Panc1 (cell line): ENCODE measurements around the gene FTO. TPM values are rescaled to one million over a fixed set of nuclear protein-coding genes. Genes with fewer than 3 reads are reported as not detected.

Experiments
- ATAC-seq: fragments of 200-7000 bp; cut with Tn5 transposase; 2 replicates; pipeline ENCODE4 v1.9.1; 2020; ENCODE audit warnings: mild to moderate bottlenecking, moderate library complexity
- BruUV-seq: library from RNA; stranded (reverse); fragments of 400-500 nt; replicated peaks from 2 replicates; lab custom pipeline; 2021; lab: Mats Ljungman, UMichigan
- CTCF ChIA-PET: fragments of 300-600 bp; sonication (Branson Sonifier 250); formaldehyde crosslinking; loops from one replicate; lab custom pipeline; 2022; ENCODE audit warnings: antibody characterized with exemption; lab: Charles Lee
- POLR2A ChIA-PET: fragments of 300-600 bp; sonication (Branson Sonifier 250); formaldehyde crosslinking; loops from one replicate; lab custom pipeline; 2022; ENCODE audit warnings: antibody characterized with exemption; lab: Charles Lee
- DNase-seq: peaks from one replicate; pipeline ENCODE4 v3.0.0-alpha.2; 2010; ENCODE audit warnings: low read depth, low spot score
- H3K27ac ChIP-seq: 2 replicates; pipeline ENCODE4 v1.5.1; 2011; ENCODE audit warnings: mild to moderate bottlenecking, low read length, inconsistent platforms
- H3K27me3 ChIP-seq: fragments of 200-500 bp; sonication (Bioruptor generic); 2 replicates; pipeline ENCODE4 v1.6.0; 2014; ENCODE audit warnings: low read length, inconsistent platforms; ENCODE audit not compliant: control insufficient read depth, insufficient read depth
- H3K36me3 ChIP-seq: fragments of 200-500 bp; sonication (Bioruptor generic); 2 replicates; pipeline ENCODE4 v1.5.1; 2014; ENCODE audit warnings: inconsistent platforms, mild to moderate bottlenecking, low read length, moderate library complexity; ENCODE audit not compliant: control insufficient read depth, insufficient read depth
- H3K4me1 ChIP-seq: 2 replicates; pipeline ENCODE4 v1.5.1; 2011; ENCODE audit warnings: inconsistent platforms, mild to moderate bottlenecking, low read length, moderate library complexity; ENCODE audit not compliant: control insufficient read depth, insufficient read depth
- H3K4me3 ChIP-seq, 2 experiments: 2 replicates each; pipeline ENCODE4 v1.5.1; 2011 to 2012; ENCODE audit warnings: low read depth in 2 of 2, low read length in 2 of 2, mild to moderate bottlenecking in 2 of 2, inconsistent platforms in 1 of 2, moderate library complexity in 1 of 2
- H3K9me3 ChIP-seq: fragments of 200-500 bp; sonication (Bioruptor generic); 2 replicates; pipeline ENCODE4 v1.5.1; 2014; ENCODE audit warnings: low read depth, mild to moderate bottlenecking, inconsistent platforms, low read length, moderate library complexity; ENCODE audit not compliant: control insufficient read depth, insufficient read depth
- CTCF ChIP-seq: fragments of 450-650 bp; IDR thresholded peaks from 2 replicates; pipeline ENCODE4 v1.5.1; 2017; ENCODE audit warnings: mild to moderate bottlenecking
- POLR2AphosphoS5 ChIP-seq: IDR thresholded peaks from 2 replicates; pipeline ENCODE4 v1.6.1; 2012; ENCODE audit warnings: mild to moderate bottlenecking, low read depth, low read length, moderate library complexity
- REST ChIP-seq, 2 experiments: IDR thresholded peaks; 2 replicates each; pipeline ENCODE4 v1.6.1; 2011 to 2012; ENCODE audit warnings: low read depth in 2 of 2, control low read depth in 1 of 2, low read length in 1 of 2, mild to moderate bottlenecking in 1 of 2, moderate library complexity in 1 of 2; ENCODE audit not compliant: insufficient read depth in 1 of 2
- SIN3A ChIP-seq: IDR thresholded peaks from 2 replicates; pipeline ENCODE4 v1.6.1; 2012; ENCODE audit warnings: low read depth, mild to moderate bottlenecking, low read length, moderate library complexity, borderline replicate concordance; ENCODE audit not compliant: insufficient read depth
- TCF7L2 ChIP-seq: IDR thresholded peaks from 2 replicates; pipeline ENCODE4 v1.6.1; 2011; ENCODE audit warnings: mild to moderate bottlenecking, low read depth, low read length, inconsistent platforms
- in situ Hi-C: cut with HindIII; loops from 2 replicates; pipeline ENCODE4 v1.10.0; 2016; ENCODE audit warnings: low sequenced_read_pairs, low pct_unique_long_range_greater_than_20kb
- intact Hi-C: fragments of 100-400 bp; cut with micrococcal nuclease; formaldehyde crosslinking; loops from one replicate; pipeline ENCODE4 v1.10.0; 2022; ENCODE audit not compliant: unreplicated experiment
- total RNA-seq: library from RNA; stranded (reverse); gene quantifications from one replicate; pipeline ENCODE4 v1.2.1, GENCODE V29; 2021; ENCODE audit not compliant: unreplicated experiment

Gene FTO
- total RNA-seq, 1 experiment from 2014 or later: 38.2 TPM

- in situ Hi-C loops: no loop called here
- CTCF ChIA-PET: no interaction called here
Observed at GRCh38 chr16:53721017-53721416, 17.1 kb downstream of the FTO start.

DNA sequence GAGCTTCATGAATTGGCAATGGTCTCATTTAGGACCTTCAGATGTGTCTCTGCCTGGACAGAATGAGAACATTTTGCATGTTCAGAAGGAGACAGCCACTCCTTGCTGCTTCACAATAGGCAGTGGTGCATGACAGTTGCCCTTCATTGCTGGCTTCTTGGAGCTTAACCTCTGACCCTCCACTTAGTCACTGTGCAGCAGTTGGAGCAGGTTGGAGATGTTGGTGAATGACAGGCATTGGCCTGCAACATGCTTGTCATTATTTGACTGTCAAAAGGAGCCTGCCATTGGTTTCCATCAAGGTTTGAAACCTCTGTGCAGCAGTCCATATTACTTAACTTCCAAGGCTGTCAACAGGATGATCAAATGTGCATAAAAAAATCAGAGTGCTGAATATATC lies 22.7 kb downstream of the FTO start:
- no peaks in the 10 kb centered on the region for H3K36me3 ChIP-seq
- peak; percentile 84 for ATAC-seq
- POLR2A ChIA-PET: no interaction called here

More at GRCh38 chr16:53721017-53721416, 17.1 kb downstream of the FTO start:
- ATAC-seq (no peak), DNase-seq (no peak)
- BruUV-seq: no TSS peak
- POLR2A ChIA-PET: no interaction called here
- intact Hi-C loops: no loop called here
- Histone ChIP-seq H3K27ac (no peak overlapping the region), H3K4me1 (peaks cover 16% of the 10 kb centered on the region), H3K36me3 (no peaks in the 10 kb centered on the region), H3K27me3 (no peaks in the 10 kb centered on the region), H3K4me3 (no peak overlapping the region), H3K9me3 (no peaks in the 10 kb centered on the region)
- TF ChIP-seq REST (IDR thresholded peaks at IDR 0.05; ENCODE audit: insufficient read depth in 1 of 2, low read depth in 2 of 2, low read length in 1 of 2) (no peak), TCF7L2 (no peak), SIN3A (no peak), POLR2AphosphoS5 (no peak), CTCF (no peak)

More for the DNA sequence above, 22.7 kb downstream of the FTO start:
- CTCF ChIA-PET: no interaction called here
- Histone ChIP-seq H3K4me1 (peaks cover 26% of the 10 kb centered on the region), H3K4me3 (no peak overlapping the region), H3K27ac (peak overlapping the region; percentile 44; the same call in 1 of the 2 replicates), H3K9me3 (no peaks in the 10 kb centered on the region), H3K27me3 (no peaks in the 10 kb centered on the region)
- intact Hi-C loops (no loop called here), in situ Hi-C loops (no loop called here)
- no peak for DNase-seq
- TF ChIP-seq REST (IDR thresholded peaks at IDR 0.05; ENCODE audit: insufficient read depth in 1 of 2, low read depth in 2 of 2, low read length in 1 of 2): no peak
- TF ChIP-seq TCF7L2: no peak
- TF ChIP-seq CTCF: no peak
- TF ChIP-seq SIN3A: no peak
- no peak for TF ChIP-seq POLR2AphosphoS5
- BruUV-seq: no TSS peak
